HG03342 (cell line): ENCODE data around the gene TSHR.

Source experiments
- ATAC-seq: cut with Tn5 transposase; IDR thresholded peaks from one replicate; pipeline ENCODE4 v1.9.1; 2021; ENCODE audit warnings: mild to moderate bottlenecking, moderate library complexity; ENCODE audit not compliant: unreplicated experiment

TSHR gene

DNA sequence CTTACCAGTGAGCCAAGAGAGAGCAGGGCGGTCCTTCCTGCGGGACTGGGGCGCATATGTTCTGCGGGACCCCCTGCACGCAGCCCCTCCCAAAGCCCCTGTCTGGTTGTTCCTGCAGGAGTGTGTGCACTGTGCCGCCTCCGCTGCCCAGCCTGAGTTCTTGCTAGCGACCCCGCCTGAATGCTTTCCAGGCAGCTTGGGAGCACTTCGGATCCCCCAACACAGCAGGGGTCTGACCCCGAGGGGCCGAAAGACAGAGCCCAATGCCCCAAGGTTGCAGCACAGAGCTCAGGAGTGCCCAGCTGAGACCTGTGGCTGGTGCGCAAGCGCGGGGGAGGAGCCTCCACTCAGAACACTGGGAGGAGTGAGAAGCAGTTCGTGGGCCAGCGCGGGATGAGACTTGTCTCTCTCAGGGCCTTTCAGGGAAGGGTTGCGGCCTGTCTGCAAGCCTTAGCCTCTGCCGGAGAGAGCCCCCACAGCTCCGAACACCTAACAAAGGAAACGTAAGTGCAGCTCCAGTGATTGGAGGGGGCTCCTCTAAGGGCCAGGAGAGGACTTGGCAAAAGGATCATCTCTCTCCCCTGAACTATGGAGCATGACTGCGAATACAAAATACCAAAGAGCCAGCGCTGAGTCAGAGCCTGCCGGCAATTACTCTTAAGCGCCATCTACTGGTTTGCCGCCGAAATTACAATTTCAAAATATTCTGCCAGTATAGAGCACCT is 214.8 kb downstream of the TSHR start:
- ATAC-seq, result peak; percentile 87

DNA sequence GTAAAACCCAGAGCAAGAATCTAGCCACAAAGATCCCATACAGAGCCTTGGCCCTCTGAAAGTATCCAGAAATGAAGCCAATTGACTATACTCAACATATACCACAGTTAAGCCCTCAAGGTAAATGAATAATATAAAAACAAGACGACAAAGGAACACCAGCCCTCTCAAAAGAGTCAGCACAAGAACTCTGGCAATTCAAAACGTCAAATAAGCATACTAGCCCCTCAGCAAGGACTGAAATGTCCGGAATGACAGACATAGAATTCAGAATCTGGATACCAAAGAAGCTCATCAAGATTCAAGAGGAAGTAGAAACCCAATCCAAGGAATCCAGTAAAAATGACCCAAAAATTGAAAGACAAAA is 215.4 kb downstream of the TSHR start:
- no peak for ATAC-seq

DNA sequence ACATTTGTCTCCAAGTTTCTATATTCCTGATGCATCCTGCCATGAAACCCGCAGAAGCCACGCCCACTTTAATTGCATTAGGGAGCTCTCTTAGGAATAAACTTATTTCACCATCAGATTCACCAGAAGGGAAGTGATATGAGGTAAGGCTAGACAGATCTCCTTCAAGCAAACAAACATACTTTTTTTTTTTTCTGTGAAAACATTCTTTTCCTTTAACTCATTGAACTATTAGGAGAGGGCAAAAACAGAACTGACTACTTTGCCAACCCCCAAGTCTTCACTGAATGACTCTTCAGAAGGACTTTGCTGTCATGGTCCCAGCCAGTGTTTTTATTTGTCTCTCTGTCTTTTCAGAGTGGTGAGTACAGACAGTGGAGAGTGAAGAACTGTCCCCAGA is 216.9 kb downstream of the TSHR start:
- peak; percentile 44 for ATAC-seq

DNA sequence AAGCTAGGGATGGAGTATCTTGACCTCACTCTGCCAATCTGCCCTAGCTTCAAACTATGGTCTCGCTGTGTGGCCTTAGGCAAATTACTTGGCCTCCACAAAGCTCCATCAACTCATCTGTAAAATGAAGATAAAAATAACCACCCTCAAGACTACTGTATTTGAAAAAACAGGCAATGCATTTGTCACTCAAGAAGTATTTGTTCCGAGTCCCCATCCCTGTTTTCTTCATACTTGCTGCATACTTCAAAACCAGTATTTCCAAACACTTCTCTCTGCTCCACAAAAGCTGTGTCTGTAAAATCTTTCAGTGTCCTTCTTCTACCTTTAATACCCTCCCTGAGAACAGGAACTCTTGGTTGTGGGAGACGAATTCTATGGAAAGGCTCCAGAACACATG is 217.5 kb downstream of the TSHR start:
- ATAC-seq, result peak; percentile 28

DNA sequence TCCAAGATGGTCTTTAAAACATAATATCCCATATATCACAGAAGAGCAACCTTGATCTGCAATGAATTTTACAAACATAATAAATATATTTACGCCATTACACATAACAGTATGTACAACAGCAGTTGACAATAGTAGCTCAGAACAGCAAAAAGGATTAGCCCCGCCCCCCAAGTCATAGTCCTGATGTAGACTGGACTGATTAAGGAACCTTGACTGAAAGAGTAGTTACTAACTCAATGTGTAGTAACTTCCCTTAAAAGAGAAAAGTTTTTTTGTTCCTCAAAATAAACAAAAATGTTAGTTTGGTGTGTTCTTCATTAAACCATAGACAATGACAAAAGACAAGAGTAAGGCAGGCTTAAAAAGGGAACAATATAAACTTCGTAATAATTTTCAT is 220.8 kb downstream of the TSHR start:
- ATAC-seq, result no peak

DNA sequence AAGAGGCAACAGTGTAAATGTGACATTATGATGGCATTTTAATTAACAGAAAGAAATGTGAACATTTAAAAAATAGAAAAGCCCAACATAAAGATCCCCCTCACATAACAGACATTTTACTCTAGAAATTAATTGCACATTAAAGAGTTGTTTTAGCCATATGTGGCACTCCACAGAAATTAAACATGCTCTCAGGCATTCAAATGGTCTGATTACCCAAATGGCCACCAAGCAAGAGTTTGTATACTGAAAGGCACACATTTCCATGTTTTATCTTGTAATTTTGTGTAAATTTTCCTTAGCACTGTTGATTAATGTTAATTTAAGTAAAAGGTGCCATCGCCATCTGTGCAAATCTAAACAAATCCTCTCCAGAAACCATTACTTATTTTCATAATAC is 221.8 kb downstream of the TSHR start:
- no peak for ATAC-seq

DNA sequence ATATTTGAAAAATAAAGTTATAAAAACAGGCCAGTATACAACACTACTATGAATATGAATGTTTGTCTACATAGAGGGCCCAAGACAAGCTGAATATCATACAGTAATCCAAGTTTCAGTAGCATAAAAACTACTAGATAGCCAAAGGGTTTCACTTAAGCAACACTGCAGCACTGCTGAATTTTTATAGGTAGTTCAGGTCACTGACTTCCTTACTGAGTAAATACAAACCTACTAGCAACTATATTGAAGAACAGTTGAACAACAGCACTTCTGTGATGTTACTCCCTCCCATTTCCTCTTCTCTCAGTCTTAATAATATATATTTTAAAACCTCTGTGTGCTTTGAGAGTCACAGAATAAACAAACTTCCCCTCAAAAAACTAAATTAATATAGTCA is 222.6 kb downstream of the TSHR start:
- ATAC-seq, result no peak

DNA sequence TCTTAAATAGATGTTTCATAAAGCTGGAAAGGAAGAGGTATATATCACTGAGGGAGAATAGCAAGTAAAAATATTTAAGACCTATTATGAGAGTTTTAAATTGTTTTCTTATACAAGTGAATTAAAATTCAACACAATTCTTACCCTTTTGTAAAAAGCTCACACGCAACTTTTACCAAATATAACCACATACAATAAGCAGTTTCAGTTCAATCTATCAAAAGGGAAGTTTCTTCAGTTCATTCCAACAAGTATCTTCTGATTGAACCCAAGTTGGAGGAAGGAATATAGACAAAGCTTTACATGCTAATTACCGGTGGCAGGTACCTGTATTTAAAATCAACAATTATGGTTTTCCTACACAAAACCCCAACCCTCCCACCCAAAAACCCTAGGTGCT is 224.2 kb downstream of the TSHR start:
- ATAC-seq, result no peak

DNA sequence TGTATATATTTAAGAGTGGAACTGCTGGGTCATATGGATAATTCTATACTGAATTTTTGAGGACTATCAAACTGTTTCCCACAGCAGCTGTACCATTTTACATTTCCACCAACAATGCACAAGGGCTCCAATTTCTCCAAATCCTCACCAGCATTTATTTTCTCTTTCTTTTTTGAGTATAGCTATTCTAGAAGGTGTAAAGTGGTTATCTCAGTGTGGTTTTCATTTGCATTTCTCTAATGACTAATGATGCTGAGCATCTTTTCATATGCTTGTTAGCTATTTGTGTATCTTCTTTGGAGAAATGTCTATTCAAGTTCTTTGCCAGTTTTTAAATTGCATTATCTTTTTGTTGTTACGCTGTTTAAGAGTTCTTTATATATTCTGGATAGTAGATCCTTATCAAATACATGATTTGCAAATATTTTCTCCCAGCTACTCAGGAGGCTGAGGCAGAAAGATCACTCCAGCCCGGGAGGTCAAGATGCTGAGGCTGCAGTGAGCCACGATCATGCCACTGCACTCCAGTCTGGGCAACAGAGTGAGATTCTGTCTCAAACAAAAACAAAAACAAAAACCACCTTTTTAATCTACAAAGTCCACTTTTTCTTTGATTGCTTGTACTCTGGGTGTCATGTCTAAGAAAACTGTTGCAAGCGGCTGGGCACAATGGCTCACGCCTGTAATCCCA is 232.6 kb downstream of the TSHR start:
- ATAC-seq, result peak; percentile 82

DNA sequence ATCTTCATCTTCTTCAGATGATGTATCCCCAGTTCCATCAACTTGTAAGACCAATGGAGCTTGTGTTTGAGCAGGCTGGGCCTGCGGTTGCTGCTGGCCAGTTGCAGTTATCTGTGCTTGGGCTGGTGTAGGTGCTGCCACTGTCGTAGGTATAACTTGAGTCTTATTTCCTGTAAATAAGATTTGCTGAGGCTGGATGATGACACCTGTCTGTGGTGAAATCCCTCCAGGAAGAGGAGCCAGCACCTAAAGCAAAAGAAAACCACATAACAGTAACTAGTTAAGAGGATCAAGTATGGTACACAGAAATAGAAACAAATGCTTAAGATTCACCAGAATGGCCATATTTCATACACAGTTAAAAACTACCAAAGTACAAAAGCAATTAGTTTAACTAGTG is 237.2 kb downstream of the TSHR start:
- no peak for ATAC-seq

DNA sequence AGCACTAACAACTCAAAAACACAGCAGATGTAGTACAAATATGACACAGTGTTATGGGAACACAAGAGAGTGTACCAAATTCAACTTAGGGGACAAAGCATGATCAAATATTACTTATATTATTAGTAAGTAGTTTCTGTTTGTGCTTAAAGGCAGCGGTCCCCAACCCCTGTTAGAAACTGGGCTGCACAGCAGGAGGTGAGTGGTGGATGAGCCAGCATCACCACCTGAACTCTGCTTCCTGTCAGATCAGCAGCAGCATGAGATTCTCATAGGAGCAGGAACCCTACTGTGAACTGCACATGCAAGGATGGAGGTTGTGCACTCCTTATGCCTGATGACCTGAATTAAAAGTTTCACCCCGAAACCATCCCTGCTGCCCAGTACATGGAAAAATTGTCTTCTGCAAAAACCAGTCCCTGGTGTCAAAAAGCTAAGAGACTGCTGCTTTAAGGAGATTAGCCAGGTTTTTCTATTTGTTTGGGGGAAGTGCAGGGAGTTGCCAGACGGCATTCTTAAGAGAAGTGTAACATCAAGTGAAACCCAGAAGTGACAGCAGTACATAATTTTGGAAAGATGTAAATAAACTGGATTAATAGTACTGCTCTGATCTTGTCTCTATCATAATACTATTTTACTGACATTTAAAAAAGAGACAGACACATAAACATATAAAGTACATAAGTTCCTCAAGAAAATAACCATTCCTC is 238.7 kb downstream of the TSHR start:
- ATAC-seq, result peak; percentile 51
